SU-DHL-6 (cell line): ENCODE measurements around the gene CNTN5.

Source experiments
- H2AFZ ChIP-seq: fragments of 200-600 bp; sonication (generic); 2 replicates; pipeline ENCODE4 v1.6.1; 2014; ENCODE audit warnings: low read depth, mild to moderate bottlenecking, moderate library complexity, mixed read lengths, antibody characterized with exemption, low read length; ENCODE audit not compliant: severe bottlenecking
- H3F3A ChIP-seq: fragments of 200-600 bp; shearing (Covaris generic); 2 replicates; pipeline ENCODE4 v1.6.0; 2016; ENCODE audit warnings: antibody characterized with exemption, mild to moderate bottlenecking; ENCODE audit not compliant: insufficient read depth
- H3K27ac ChIP-seq: fragments of 200-600 bp; sonication (generic); 2 replicates; pipeline ENCODE4 v1.5.1; 2016; ENCODE audit warnings: low read depth, mild to moderate bottlenecking, low read length, moderate library complexity, mixed read lengths
- H3K27me3 ChIP-seq: fragments of 200-600 bp; sonication (generic), shearing (Covaris generic); 2 replicates; pipeline ENCODE4 v1.6.0; 2014; ENCODE audit warnings: mild to moderate bottlenecking, low read length
- H3K36me3 ChIP-seq: fragments of 200-600 bp; sonication (generic); 2 replicates; pipeline ENCODE4 v1.6.1; 2014; ENCODE audit warnings: mild to moderate bottlenecking, low read length, mixed read lengths
- H3K4me2 ChIP-seq: fragments of 300-600, 200-600 bp; shearing (Covaris generic), sonication (generic); 2 replicates; pipeline ENCODE4 v1.6.0; 2014; ENCODE audit warnings: low read length, low read depth, mild to moderate bottlenecking; ENCODE audit not compliant: poor library complexity, severe bottlenecking
- H3K4me3 ChIP-seq: fragments of 200-600 bp; sonication (generic); 2 replicates; pipeline ENCODE4 v1.5.1; 2014; ENCODE audit warnings: antibody characterized with exemption, low read length, mild to moderate bottlenecking, mixed read lengths; ENCODE audit not compliant: insufficient read depth, poor library complexity, severe bottlenecking
- H3K79me2 ChIP-seq: fragments of 200-600 bp; sonication (generic); 2 replicates; pipeline ENCODE4 v1.6.1; 2014; ENCODE audit warnings: mild to moderate bottlenecking, low read length, moderate library complexity; ENCODE audit not compliant: insufficient read depth
- H3K9ac ChIP-seq: fragments of 200-600 bp; sonication (generic); 2 replicates; pipeline ENCODE4 v1.7.0; 2014; ENCODE audit warnings: mild to moderate bottlenecking, low read length
- H3K9me2 ChIP-seq: fragments of 200-600 bp; sonication (generic); replicated peaks from 2 replicates; pipeline ENCODE4 v1.6.1; 2014; ENCODE audit warnings: low read length; ENCODE audit not compliant: insufficient read depth
- H3K9me3 ChIP-seq: fragments of 200-600 bp; sonication (generic); 2 replicates; pipeline ENCODE4 v1.6.1; 2014; ENCODE audit warnings: low read length, mixed read lengths; ENCODE audit not compliant: insufficient read depth
- H4K20me1 ChIP-seq: fragments of 200-600 bp; sonication (generic); 2 replicates; pipeline ENCODE4 v1.6.1; 2014; ENCODE audit warnings: low read depth, mild to moderate bottlenecking, antibody characterized with exemption, low read length, moderate library complexity, mixed read lengths
- EZH2phosphoT487 ChIP-seq: fragments of 200-600 bp; sonication (generic), shearing (Covaris generic); conservative IDR thresholded peaks from 2 replicates; pipeline ENCODE4 v1.6.1; 2018; ENCODE audit warnings: mild to moderate bottlenecking, antibody characterized with exemption, low read length, moderate library complexity, mixed read lengths
- TF ChIP-seq, protein P1 (sequence below): fragments of 200-600 bp; sonication (generic); IDR thresholded peaks from one replicate; pipeline ENCODE4 v1.5.1; 2017; ENCODE audit warnings: antibody characterized with exemption, mild to moderate bottlenecking, low read length, moderate library complexity; ENCODE audit not compliant: insufficient read depth, poor library complexity, severe bottlenecking

Gene CNTN5

GRCh38 chr11:100383357-100383865 lies 1362.7 kb downstream of the CNTN5 start:
- no peak overlapping the region for H2AFZ ChIP-seq
- no peak overlapping the region for H3K9ac ChIP-seq
- TF ChIP-seq, protein P1, sequence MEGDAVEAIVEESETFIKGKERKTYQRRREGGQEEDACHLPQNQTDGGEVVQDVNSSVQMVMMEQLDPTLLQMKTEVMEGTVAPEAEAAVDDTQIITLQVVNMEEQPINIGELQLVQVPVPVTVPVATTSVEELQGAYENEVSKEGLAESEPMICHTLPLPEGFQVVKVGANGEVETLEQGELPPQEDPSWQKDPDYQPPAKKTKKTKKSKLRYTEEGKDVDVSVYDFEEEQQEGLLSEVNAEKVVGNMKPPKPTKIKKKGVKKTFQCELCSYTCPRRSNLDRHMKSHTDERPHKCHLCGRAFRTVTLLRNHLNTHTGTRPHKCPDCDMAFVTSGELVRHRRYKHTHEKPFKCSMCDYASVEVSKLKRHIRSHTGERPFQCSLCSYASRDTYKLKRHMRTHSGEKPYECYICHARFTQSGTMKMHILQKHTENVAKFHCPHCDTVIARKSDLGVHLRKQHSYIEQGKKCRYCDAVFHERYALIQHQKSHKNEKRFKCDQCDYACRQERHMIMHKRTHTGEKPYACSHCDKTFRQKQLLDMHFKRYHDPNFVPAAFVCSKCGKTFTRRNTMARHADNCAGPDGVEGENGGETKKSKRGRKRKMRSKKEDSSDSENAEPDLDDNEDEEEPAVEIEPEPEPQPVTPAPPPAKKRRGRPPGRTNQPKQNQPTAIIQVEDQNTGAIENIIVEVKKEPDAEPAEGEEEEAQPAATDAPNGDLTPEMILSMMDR, result no peak
- no peak for TF ChIP-seq EZH2phosphoT487
- H3K36me3 ChIP-seq, result no peaks in the 10 kb centered on the region
- no peaks in the 10 kb centered on the region for H3K9me2 ChIP-seq
- H3K9me3 ChIP-seq, result no peaks in the 10 kb centered on the region
- no peak overlapping the region for H3K27ac ChIP-seq
- H3F3A ChIP-seq, result no peaks in the 10 kb centered on the region
- no peaks in the 10 kb centered on the region for H4K20me1 ChIP-seq
- no peak overlapping the region for H3K4me3 ChIP-seq
- no peaks in the 10 kb centered on the region for H3K27me3 ChIP-seq
- no peak overlapping the region for H3K4me2 ChIP-seq
- no peaks in the 10 kb centered on the region for H3K79me2 ChIP-seq

- H3K4me3 ChIP-seq, result no peak overlapping the region
- H3K27me3 ChIP-seq, result no peaks in the 10 kb centered on the region
- no peak overlapping the region for H2AFZ ChIP-seq
- no peaks in the 10 kb centered on the region for H3K9me3 ChIP-seq
- no peaks in the 10 kb centered on the region for H3K36me3 ChIP-seq
- no peak overlapping the region for H3K27ac ChIP-seq
- H3K4me2 ChIP-seq, result no peak overlapping the region
- TF ChIP-seq, protein P1, result no peak
- TF ChIP-seq EZH2phosphoT487, result no peak
- no peaks in the 10 kb centered on the region for H3F3A ChIP-seq
- no peak overlapping the region for H3K9ac ChIP-seq
- no peaks in the 10 kb centered on the region for H3K79me2 ChIP-seq
- no peaks in the 10 kb centered on the region for H4K20me1 ChIP-seq
- H3K9me2 ChIP-seq, result no peaks in the 10 kb centered on the region
These were observed 1375.5 kb downstream of the CNTN5 start for GRCh38 chr11:100396266-100396665.

- Histone ChIP-seq H3K79me2 (no peaks in the 10 kb centered on the region), H3K27me3 (no peaks in the 10 kb centered on the region), H2AFZ (no peak overlapping the region), H3K9ac (no peak overlapping the region), H3K4me3 (no peak overlapping the region), H3K9me3 (no peaks in the 10 kb centered on the region), H3K36me3 (no peaks in the 10 kb centered on the region), H3K9me2 (no peaks in the 10 kb centered on the region), H3K27ac (no peak overlapping the region), H3F3A (no peaks in the 10 kb centered on the region), H4K20me1 (no peaks in the 10 kb centered on the region), H3K4me2 (no peak overlapping the region)
- TF ChIP-seq EZH2phosphoT487, result no peak
- TF ChIP-seq, protein P1, result no peak
These were observed 1376.7 kb downstream of the CNTN5 start for GRCh38 chr11:100397401-100397800.

DNA sequence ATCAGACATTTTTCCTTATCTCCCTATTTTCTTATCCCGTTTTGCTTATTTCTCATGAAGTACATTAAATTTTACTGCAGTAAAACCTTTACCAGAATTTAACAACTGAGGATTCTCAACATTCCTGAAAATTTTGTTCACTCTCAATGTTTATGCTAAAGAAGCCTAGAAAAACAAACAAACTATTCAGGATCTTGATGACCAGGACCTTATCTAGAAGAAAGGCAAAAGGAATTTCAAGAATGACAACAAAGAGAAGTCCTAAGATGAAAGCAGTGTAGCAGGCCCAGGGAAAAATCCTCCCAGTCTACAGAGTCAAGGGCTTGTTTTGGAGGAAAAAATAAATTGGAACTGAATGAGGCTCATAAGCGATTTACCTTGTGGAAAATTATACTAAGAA lies 1383.1 kb downstream of the CNTN5 start:
- no peak overlapping the region for H2AFZ ChIP-seq
- H3K27ac ChIP-seq, result no peak overlapping the region
- H3K4me3 ChIP-seq, result no peak overlapping the region
- H3K36me3 ChIP-seq, result no peaks in the 10 kb centered on the region
- no peaks in the 10 kb centered on the region for H3F3A ChIP-seq
- H3K9me2 ChIP-seq, result no peaks in the 10 kb centered on the region
- TF ChIP-seq, protein P1, result no peak
- no peak for TF ChIP-seq EZH2phosphoT487
- H4K20me1 ChIP-seq, result no peaks in the 10 kb centered on the region
- no peaks in the 10 kb centered on the region for H3K27me3 ChIP-seq
- H3K9ac ChIP-seq, result no peak overlapping the region
- no peak overlapping the region for H3K4me2 ChIP-seq
- H3K9me3 ChIP-seq, result no peaks in the 10 kb centered on the region
- no peaks in the 10 kb centered on the region for H3K79me2 ChIP-seq
